Colonic mucosa (tissue), 4 donors: ENCODE measurements around the gene STOML3. TPM values are rescaled to one million over a fixed set of nuclear protein-coding genes. Genes with fewer than 3 reads are reported as not detected.

Source experiments
- DNase-seq: peaks from one replicate; pipeline ENCODE4 v3.0.0-alpha.2; 2020
- H3K27ac ChIP-seq: fragments of 200-600 bp; one replicate; pipeline ENCODE4 v1.8.0; 2021
- H3K27me3 ChIP-seq: fragments of 200-600 bp; one replicate; pipeline ENCODE4 v1.8.0; 2021
- H3K36me3 ChIP-seq: fragments of 200-600 bp; one replicate; pipeline ENCODE4 v1.8.0; 2021
- H3K4me1 ChIP-seq: fragments of 200-600 bp; one replicate; pipeline ENCODE4 v1.8.0; 2021; ENCODE audit warnings: mild to moderate bottlenecking
- H3K4me3 ChIP-seq: fragments of 200-600 bp; one replicate; pipeline ENCODE4 v1.8.0; 2021
- H3K9ac ChIP-seq, 2 donors: one replicate each; pipeline ENCODE4 v1.7.0; 2013; ENCODE audit warnings: control low read depth in 2 of 2, low read depth in 2 of 2, low read length in 2 of 2
- H3K9me3 ChIP-seq: fragments of 200-600 bp; one replicate; pipeline ENCODE4 v1.8.0; 2021
- CTCF ChIP-seq: fragments of 200-600 bp; IDR thresholded peaks from one replicate; pipeline ENCODE4 v1.8.0; 2022; ENCODE audit warnings: antibody characterized with exemption, mild to moderate bottlenecking
- intact Hi-C: fragments of 100-400 bp; cut with DNase I; formaldehyde crosslinking; loops from one replicate; pipeline ENCODE4 v1.14.1; 2022
- total RNA-seq, 2 donors: library from RNA; stranded (reverse); fragmentation: NEBNext Ultra II Directional in 1 of 2; extraction: Animal tissue kit (Norgen Biotek cat#: 25700) in 1 of 2; gene quantifications; one replicate each; pipeline ENCODE4 v1.2.1, GENCODE V29; 2021
- donor health status: healthy.
- donor health status: DM: no; HTN: no; CAD: no.
- donor health status: DM: no; HTN: no; CAD: no.

STOML3 gene
- total RNA-seq, 2 donors from 2014 or later = not detected

- H3K4me3 ChIP-seq = no peak overlapping the region
- no peaks in the 10 kb centered on the region for H3K4me1 ChIP-seq
- H3K27ac ChIP-seq = no peak overlapping the region
- intact Hi-C loops = no loop called here
- H3K36me3 ChIP-seq = no peaks in the 10 kb centered on the region
- H3K9ac ChIP-seq = no peak overlapping the region
- TF ChIP-seq CTCF = no peak
- H3K9me3 ChIP-seq = no peaks in the 10 kb centered on the region
- no peak for DNase-seq
- H3K27me3 ChIP-seq = no peaks in the 10 kb centered on the region
Observed at GRCh38 chr13:38954844-38955243, 35.8 kb downstream of the STOML3 start.

- Histone ChIP-seq H3K4me1 (no peaks in the 10 kb centered on the region), H3K36me3 (no peaks in the 10 kb centered on the region), H3K27ac (no peak overlapping the region), H3K9me3 (no peaks in the 10 kb centered on the region), H3K4me3 (no peak overlapping the region), H3K9ac (no peak overlapping the region), H3K27me3 (no peaks in the 10 kb centered on the region)
- intact Hi-C loops = no loop called here
- DNase-seq = no peak
- no peak for TF ChIP-seq CTCF
Observed at GRCh38 chr13:38954291-38954690, 36.3 kb downstream of the STOML3 start.

GRCh38 chr13:38952827-38953226 is 37.8 kb downstream of the STOML3 start:
- intact Hi-C loops = no loop called here
- H3K9me3 ChIP-seq = no peaks in the 10 kb centered on the region
- no peaks in the 10 kb centered on the region for H3K4me1 ChIP-seq

GRCh38 chr13:38951525-38952313 is 38.9 kb downstream of the STOML3 start:
- no peak for TF ChIP-seq CTCF
- H3K36me3 ChIP-seq = no peaks in the 10 kb centered on the region
- H3K4me3 ChIP-seq = no peak overlapping the region
- H3K9me3 ChIP-seq = no peaks in the 10 kb centered on the region
- intact Hi-C loops = no loop called here
- no peaks in the 10 kb centered on the region for H3K27me3 ChIP-seq
- DNase-seq = peak; percentile 73
- peak overlapping the region in 1 of 2 donors; percentile 9 for H3K9ac ChIP-seq
- H3K4me1 ChIP-seq = no peaks in the 10 kb centered on the region
- peak overlapping the region; percentile 38 for H3K27ac ChIP-seq

More at GRCh38 chr13:38952827-38953226, 37.8 kb downstream of the STOML3 start:
- Histone ChIP-seq H3K4me3 (no peak overlapping the region), H3K9ac (no peak overlapping the region), H3K27ac (no peak overlapping the region), H3K27me3 (no peaks in the 10 kb centered on the region), H3K36me3 (no peaks in the 10 kb centered on the region)
- no peak for TF ChIP-seq CTCF
- no peak for DNase-seq

GRCh38 chr13:38950987-38951386 is 39.6 kb downstream of the STOML3 start:
- Histone ChIP-seq H3K4me1 (no peaks in the 10 kb centered on the region), H3K36me3 (no peaks in the 10 kb centered on the region), H3K9ac (no peak overlapping the region), H3K9me3 (no peaks in the 10 kb centered on the region), H3K4me3 (no peak overlapping the region), H3K27ac (no peak overlapping the region), H3K27me3 (no peaks in the 10 kb centered on the region)
- no peak for DNase-seq
- intact Hi-C loops = no loop called here
- TF ChIP-seq CTCF = no peak
